H9 (cell line): ENCODE data around the gene IQSEC1. TPM values are rescaled to one million over a fixed set of nuclear protein-coding genes. Genes with fewer than 3 reads are reported as not detected.

ENCODE experiments used
- DNase-seq: peaks from one replicate; pipeline ENCODE4 v3.0.0-alpha.2; 2017
- H2AFZ ChIP-seq: one replicate; pipeline ENCODE4 v1.6.1; 2013; ENCODE audit warnings: mild to moderate bottlenecking, low read length, control low read depth, moderate library complexity
- H2AK5ac ChIP-seq: 2 replicates; pipeline ENCODE4 v1.6.1; 2013; ENCODE audit warnings: low read length, control low read depth, mixed read lengths; ENCODE audit not compliant: insufficient read length
- H2BK120ac ChIP-seq: one replicate; pipeline ENCODE4 v1.6.1; 2013; ENCODE audit warnings: low read depth, mild to moderate bottlenecking, low read length, control low read depth, inconsistent platforms; ENCODE audit not compliant: poor library complexity, severe bottlenecking
- H2BK12ac ChIP-seq: 2 replicates; pipeline ENCODE4 v1.6.1; 2013; ENCODE audit warnings: low read length, control low read depth, mixed read lengths, low read depth; ENCODE audit not compliant: insufficient read length
- H2BK15ac ChIP-seq: 2 replicates; pipeline ENCODE4 v1.6.1; 2013; ENCODE audit warnings: low read depth, low read length, control low read depth
- H2BK20ac ChIP-seq: one replicate; pipeline ENCODE4 v1.6.1; 2013; ENCODE audit warnings: low read depth, mild to moderate bottlenecking, low read length, control low read depth, inconsistent platforms; ENCODE audit not compliant: poor library complexity, severe bottlenecking
- H2BK5ac ChIP-seq: 2 replicates; pipeline ENCODE4 v1.6.1; 2013; ENCODE audit warnings: low read length, control low read depth, mixed read lengths; ENCODE audit not compliant: insufficient read length
- H3K14ac ChIP-seq: 2 replicates; pipeline ENCODE4 v1.6.1; 2013; ENCODE audit warnings: low read length, control low read depth; ENCODE audit not compliant: insufficient read depth
- H3K18ac ChIP-seq: 2 replicates; pipeline ENCODE4 v1.6.1; 2013; ENCODE audit warnings: low read depth, mild to moderate bottlenecking, mixed read lengths, low read length, control low read depth; ENCODE audit not compliant: insufficient read length
- H3K23ac ChIP-seq: 2 replicates; pipeline ENCODE4 v1.6.1; 2013; ENCODE audit warnings: low read length, control low read depth, mixed read lengths, low read depth; ENCODE audit not compliant: insufficient read length
- H3K23me2 ChIP-seq: 2 replicates; pipeline ENCODE4 v1.6.1; 2013; ENCODE audit warnings: low read depth, mild to moderate bottlenecking, mixed read lengths, low read length, control low read depth; ENCODE audit not compliant: insufficient read length, poor library complexity, severe bottlenecking
- H3K27ac ChIP-seq: 2 replicates; pipeline ENCODE4 v1.5.1; 2013; ENCODE audit warnings: low read length, control low read depth, mixed read lengths, low read depth; ENCODE audit not compliant: insufficient read length
- H3K27me3 ChIP-seq: 2 replicates; pipeline ENCODE4 v1.6.1; 2013; ENCODE audit warnings: low read length, control low read depth, inconsistent platforms; ENCODE audit not compliant: insufficient read depth
- H3K4ac ChIP-seq: 2 replicates; pipeline ENCODE4 v1.6.1; 2013; ENCODE audit warnings: low read depth, mild to moderate bottlenecking, control low read depth, inconsistent platforms, low read length, moderate library complexity
- H3K4me1 ChIP-seq: 2 replicates; pipeline ENCODE4 v1.6.1; 2013; ENCODE audit warnings: low read length, control low read depth, inconsistent platforms; ENCODE audit not compliant: insufficient read depth
- H3K4me2 ChIP-seq: 2 replicates; pipeline ENCODE4 v1.6.1; 2013; ENCODE audit warnings: low read length, control low read depth, mixed read lengths; ENCODE audit not compliant: insufficient read length, insufficient read depth
- H3K56ac ChIP-seq: 2 replicates; pipeline ENCODE4 v1.6.1; 2013; ENCODE audit warnings: low read depth, mild to moderate bottlenecking, mixed read lengths, low read length, control low read depth; ENCODE audit not compliant: insufficient read length
- H3K79me1 ChIP-seq: 2 replicates; pipeline ENCODE4 v1.6.1; 2013; ENCODE audit warnings: low read depth, mild to moderate bottlenecking, moderate library complexity, low read length, control low read depth, inconsistent platforms; ENCODE audit not compliant: insufficient read depth, poor library complexity, severe bottlenecking
- H3K79me2 ChIP-seq: 2 replicates; pipeline ENCODE4 v1.6.1; 2013; ENCODE audit warnings: low read length, control low read depth, inconsistent platforms; ENCODE audit not compliant: insufficient read depth
- H3K9ac ChIP-seq: 2 replicates; pipeline ENCODE4 v1.6.1; 2013; ENCODE audit warnings: low read length, control low read depth, mixed read lengths; ENCODE audit not compliant: insufficient read length; ENCODE audit errors: extremely low read depth
- H3K9me3 ChIP-seq: one replicate; pipeline ENCODE4 v1.6.1; 2013; ENCODE audit warnings: low read depth, low read length, inconsistent platforms; ENCODE audit not compliant: control insufficient read depth
- H3T11ph ChIP-seq: one replicate; pipeline ENCODE4 v1.6.1; 2013; ENCODE audit warnings: mild to moderate bottlenecking, low read length, control low read depth, inconsistent platforms
- H4K20me1 ChIP-seq: one replicate; pipeline ENCODE4 v1.6.1; 2013; ENCODE audit not compliant: control insufficient read depth, insufficient read length, insufficient read depth
- H4K5ac ChIP-seq: 2 replicates; pipeline ENCODE4 v1.6.1; 2013; ENCODE audit warnings: low read depth, mild to moderate bottlenecking, mixed read lengths, low read length, control low read depth; ENCODE audit not compliant: insufficient read length
- H4K8ac ChIP-seq: replicated peaks from 2 replicates; pipeline ENCODE4 v1.6.1; 2013; ENCODE audit warnings: low read length, control low read depth, mixed read lengths, low read depth; ENCODE audit not compliant: insufficient read length
- H4K91ac ChIP-seq: 2 replicates; pipeline ENCODE4 v1.6.1; 2013; ENCODE audit warnings: low read depth, mild to moderate bottlenecking, moderate library complexity, mixed read lengths, low read length, control low read depth; ENCODE audit not compliant: insufficient read length
- H3K27ac Mint-ChIP-seq, 3 experiments: 2 replicates in 2 of 3; 3 replicates in 1 of 3; pipeline ENCODE4 v1.8.0; 2020 to 2021; ENCODE audit warnings: mixed read lengths in 3 of 3, mild to moderate bottlenecking in 1 of 3, moderate library complexity in 1 of 3
- H3K27me3 Mint-ChIP-seq: 2 replicates; pipeline ENCODE4 v1.8.0; 2021; ENCODE audit warnings: low read depth, mild to moderate bottlenecking, moderate library complexity, mixed read lengths
- H3K36me3 Mint-ChIP-seq, 3 experiments: 2 replicates in 2 of 3; 3 replicates in 1 of 3; pipeline ENCODE4 v1.8.0; 2020 to 2021; ENCODE audit warnings: low read depth in 3 of 3, mixed read lengths in 3 of 3; ENCODE audit not compliant: insufficient read depth in 1 of 3
- H3K4me1 Mint-ChIP-seq, 2 experiments: 2 replicates each; pipeline ENCODE4 v1.8.0; 2020; ENCODE audit warnings: mixed read lengths in 2 of 2
- H3K4me3 Mint-ChIP-seq, 2 experiments: 2 replicates in 1 of 2; 3 replicates in 1 of 2; pipeline ENCODE4 v1.8.0; 2020 to 2021; ENCODE audit warnings: mild to moderate bottlenecking in 2 of 2, mixed read lengths in 2 of 2, moderate library complexity in 1 of 2
- H3K9me3 Mint-ChIP-seq, 2 experiments: 2 replicates in 1 of 2; 3 replicates in 1 of 2; pipeline ENCODE4 v1.8.0; 2020; ENCODE audit warnings: mild to moderate bottlenecking in 2 of 2, mixed read lengths in 2 of 2, moderate library complexity in 1 of 2
- WGBS: extraction: QIAGEN DNeasy Blood & Tissue Kit; methylation state at CpG from one replicate; pipeline ENCODE4 v1.1.7; 2013; ENCODE audit warnings: missing lambda C conversion rate, low lambda C conversion rate, mixed read lengths; ENCODE audit not compliant: insufficient read length; ENCODE audit errors: extremely low coverage; 5-methylcytosine and 5-hydroxymethylcytosine counted together
- total RNA-seq: library from RNA; stranded (reverse); gene quantifications from 2 replicates; pipeline ENCODE4 v1.2.1, GENCODE V29; 2021
- TF ChIP-seq, protein P1 (sequence below): fragments of 200-600 bp; sonication (generic); conservative IDR thresholded peaks from 3 replicates; pipeline ENCODE4 v1.8.0; 2021; ENCODE audit warnings: antibody characterized with exemption, mild to moderate bottlenecking

Gene IQSEC1
- total RNA-seq, 1 experiment from 2014 or later: 19.1 TPM

DNA sequence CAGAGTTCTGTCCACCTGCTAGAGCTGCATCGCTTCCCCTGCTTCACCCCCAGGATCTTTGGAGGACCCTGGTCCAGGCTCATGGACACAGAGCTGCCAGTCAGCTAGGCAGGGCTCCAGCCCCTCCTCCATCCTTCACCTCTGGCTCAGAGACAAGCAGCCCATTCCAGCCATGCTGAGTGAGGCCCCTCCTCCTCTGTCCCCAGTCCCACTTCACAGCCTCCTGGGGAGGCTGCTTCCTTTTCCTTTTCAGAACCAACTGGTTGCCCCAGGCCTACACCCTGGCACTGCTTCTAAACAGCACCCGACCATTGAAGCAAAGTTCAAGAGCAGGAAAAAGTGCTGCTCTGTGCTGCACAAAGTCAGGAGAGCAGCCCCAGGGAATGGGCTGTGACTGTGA lies 22.2 kb downstream of the IQSEC1 start:
- Histone ChIP-seq H3K27ac (no peak overlapping the region), H3K4ac (no peak overlapping the region), H3K4me2 (no peak overlapping the region), H2BK20ac (no peak overlapping the region), H3K56ac (no peak overlapping the region), H3K23me2 (no peaks in the 10 kb centered on the region), H4K20me1 (no peaks in the 10 kb centered on the region), H2BK12ac (no peak overlapping the region), H3K9ac (no peak overlapping the region), H4K5ac (no peak overlapping the region), H2BK5ac (no peak overlapping the region), H3K9me3 (no peaks in the 10 kb centered on the region), H3K79me2 (no peaks in the 10 kb centered on the region), H2AK5ac (no peak overlapping the region), H3T11ph (no peak overlapping the region), H4K8ac (no peak overlapping the region), H2AFZ (no peak overlapping the region), H3K18ac (no peak overlapping the region), H4K91ac (no peak overlapping the region), H3K14ac (no peak overlapping the region; the same call in 1 of the 2 replicates), H3K79me1 (no peaks in the 10 kb centered on the region), H3K4me1 (no peaks in the 10 kb centered on the region), H2BK120ac (no peak overlapping the region), H3K27me3 (no peaks in the 10 kb centered on the region), H3K23ac (no peak overlapping the region), H2BK15ac (no peak overlapping the region)
- Mint-ChIP-seq H3K9me3 (no peaks in the 10 kb centered on the region; a peak in 1 of 5 replicates), H3K4me3 (no peak overlapping the region), H3K27me3 (no peaks in the 10 kb centered on the region; the same call in 1 of the 2 replicates), H3K27ac (peak overlapping the region in 1 of 3 experiments; percentile 76; a peak in 1 of 7 replicates), H3K36me3 (no peaks in the 10 kb centered on the region), H3K4me1 (peaks cover 9 to 13% of the 10 kb centered on the region in 2 experiments)
- peak; percentile 73 for DNase-seq
- TF ChIP-seq, protein P1, sequence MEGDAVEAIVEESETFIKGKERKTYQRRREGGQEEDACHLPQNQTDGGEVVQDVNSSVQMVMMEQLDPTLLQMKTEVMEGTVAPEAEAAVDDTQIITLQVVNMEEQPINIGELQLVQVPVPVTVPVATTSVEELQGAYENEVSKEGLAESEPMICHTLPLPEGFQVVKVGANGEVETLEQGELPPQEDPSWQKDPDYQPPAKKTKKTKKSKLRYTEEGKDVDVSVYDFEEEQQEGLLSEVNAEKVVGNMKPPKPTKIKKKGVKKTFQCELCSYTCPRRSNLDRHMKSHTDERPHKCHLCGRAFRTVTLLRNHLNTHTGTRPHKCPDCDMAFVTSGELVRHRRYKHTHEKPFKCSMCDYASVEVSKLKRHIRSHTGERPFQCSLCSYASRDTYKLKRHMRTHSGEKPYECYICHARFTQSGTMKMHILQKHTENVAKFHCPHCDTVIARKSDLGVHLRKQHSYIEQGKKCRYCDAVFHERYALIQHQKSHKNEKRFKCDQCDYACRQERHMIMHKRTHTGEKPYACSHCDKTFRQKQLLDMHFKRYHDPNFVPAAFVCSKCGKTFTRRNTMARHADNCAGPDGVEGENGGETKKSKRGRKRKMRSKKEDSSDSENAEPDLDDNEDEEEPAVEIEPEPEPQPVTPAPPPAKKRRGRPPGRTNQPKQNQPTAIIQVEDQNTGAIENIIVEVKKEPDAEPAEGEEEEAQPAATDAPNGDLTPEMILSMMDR: no peak
- whole genome bisulfite sequencing: no CpG with 5 or more reads among the region's 2 CpGs
